Stimulated activated CD4-positive, alpha-beta T cell treated with anti-CD3 and anti-CD28 coated beads, Interleukin-15, amount 100 ng/mL, for 48 hours (primary cell): ENCODE results near the gene TRA2B.

Experiments
- DNase-seq, 2 donors: peaks; one replicate each; pipeline ENCODE4 v3.0.0-alpha.2; 2020; ENCODE audit warnings: low read depth in 2 of 2

TRA2B gene

GRCh38 chr3:185950728-185951127 is 12.9 kb upstream of the TRA2B start:
- DNase-seq, result no peak

GRCh38 chr3:185949515-185949914 is 11.7 kb upstream of the TRA2B start:
- DNase-seq, result no peak

GRCh38 chr3:185948292-185948691 is 10.5 kb upstream of the TRA2B start:
- DNase-seq, result no peak

- DNase-seq, result no peak
These were observed 5.9 kb upstream of the TRA2B start for GRCh38 chr3:185943760-185944106.

- peak; percentile 64 to 76 for DNase-seq
These were observed 5.3 kb upstream of the TRA2B start for GRCh38 chr3:185942907-185943759.

GRCh38 chr3:185942396-185942795 is 4.6 kb upstream of the TRA2B start:
- no peak for DNase-seq

- DNase-seq, result no peak
These were observed 3.1 kb upstream of the TRA2B start for GRCh38 chr3:185940951-185941350.

- no peak for DNase-seq
These were observed 1.9 kb upstream of the TRA2B start for GRCh38 chr3:185939721-185940120.

- peak; percentile 81 to 82 for DNase-seq
These were observed 763 bp downstream of the TRA2B start for GRCh38 chr3:185936814-185937688.

- no peak for DNase-seq
These were observed 1.6 kb downstream of the TRA2B start for GRCh38 chr3:185936273-185936629.

- no peak for DNase-seq
These were observed 2.1 kb downstream of the TRA2B start for GRCh38 chr3:185935465-185936272.

GRCh38 chr3:185934767-185935464 is 2.9 kb downstream of the TRA2B start:
- DNase-seq, result no peak

- no peak for DNase-seq
These were observed 3.6 kb downstream of the TRA2B start for GRCh38 chr3:185934174-185934557.

GRCh38 chr3:185933374-185934173 is 4.2 kb downstream of the TRA2B start:
- no peak for DNase-seq

- no peak for DNase-seq
These were observed 5.8 kb downstream of the TRA2B start for GRCh38 chr3:185931777-185932612.

GRCh38 chr3:185930393-185931107 is 7.3 kb downstream of the TRA2B start:
- no peak for DNase-seq

GRCh38 chr3:185929192-185930151 is 8.3 kb downstream of the TRA2B start:
- no peak for DNase-seq

- no peak for DNase-seq
These were observed 9.3 kb downstream of the TRA2B start for GRCh38 chr3:185928496-185928895.
